ENCODE data around the gene TBC1D5.
"Not testable (repeated sequence)": the region's sequence is repeated elsewhere in the genome, so short reads cannot be mapped to it uniquely, and the experiment has no call there.

TBC1D5 gene

GRCh38 chr3:17532446-17532845 is 210.0 kb downstream of the TBC1D5 start:
- not testable (repeated sequence) for DNase-seq

DNA sequence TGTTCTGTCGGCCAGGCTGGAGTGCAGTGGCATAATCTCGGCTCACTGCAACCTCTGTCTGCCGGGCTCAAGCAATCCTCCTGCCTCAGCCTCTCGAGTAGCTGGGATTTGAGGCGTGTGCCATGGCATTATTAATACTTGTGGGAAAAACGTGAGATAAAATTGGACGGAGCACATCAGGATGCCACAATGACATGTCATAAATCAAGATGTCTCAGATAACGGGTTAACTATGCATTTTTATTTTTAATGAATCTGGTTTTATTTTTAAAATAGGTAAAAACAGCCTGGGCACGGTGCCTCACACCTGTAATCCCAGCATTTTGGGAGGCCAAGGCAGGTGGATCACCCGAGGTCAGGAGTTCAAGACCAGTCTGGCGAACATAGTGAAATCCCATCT is 212.8 kb downstream of the TBC1D5 start:
- DNase-seq = no peak

DNA sequence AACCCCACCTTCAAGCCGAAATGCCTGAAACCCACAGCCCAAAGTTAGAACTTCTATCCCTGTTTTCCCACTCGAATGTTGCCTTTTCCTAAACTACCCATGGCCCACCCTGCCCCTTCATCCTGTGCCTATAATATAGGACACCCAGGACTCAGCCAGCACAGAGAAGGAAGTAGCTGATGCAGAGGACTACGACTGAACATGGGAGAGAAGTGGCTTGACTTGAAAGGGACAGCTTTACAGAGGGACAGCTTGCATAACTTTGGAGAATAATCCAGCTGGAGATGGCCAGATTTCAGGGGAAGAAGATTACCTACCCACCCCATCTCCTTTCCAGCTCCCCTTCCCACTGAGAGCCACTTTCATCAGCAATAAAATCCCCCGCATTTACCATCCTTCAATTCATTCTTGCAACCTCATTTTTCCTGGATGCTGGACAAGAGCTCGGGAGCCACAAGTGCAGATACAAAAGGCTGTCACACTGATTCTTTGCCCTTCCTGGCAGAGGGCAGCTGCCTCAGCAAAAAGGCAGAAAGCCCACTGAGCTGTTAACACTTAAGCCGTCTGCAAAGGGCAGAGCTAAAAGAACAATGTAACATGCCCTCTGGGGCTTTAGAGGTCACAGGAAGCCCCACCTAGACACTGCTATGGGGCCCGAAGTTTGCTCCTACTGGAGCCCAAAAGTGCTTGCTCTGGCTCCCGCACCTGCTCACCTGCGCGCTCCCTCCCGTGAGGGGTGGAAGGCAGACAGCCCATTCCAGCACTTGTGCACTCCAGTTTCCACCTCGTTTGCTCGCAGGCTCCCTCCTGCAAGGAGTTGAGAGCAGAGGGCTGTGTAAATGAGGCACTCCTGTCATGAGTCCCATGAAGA is 224.0 kb downstream of the TBC1D5 start:
- DNase-seq = no peak

- no peak for DNase-seq
Observed at GRCh38 chr3:17515445-17516234, 226.8 kb downstream of the TBC1D5 start.

GRCh38 chr3:17514597-17514996 is 227.8 kb downstream of the TBC1D5 start:
- DNase-seq = no peak

GRCh38 chr3:17510265-17510664 is 232.2 kb downstream of the TBC1D5 start:
- DNase-seq = no peak

GRCh38 chr3:17508180-17508752 is 234.2 kb downstream of the TBC1D5 start:
- DNase-seq = no peak

- no peak for DNase-seq
Observed at GRCh38 chr3:17507480-17507879, 235.0 kb downstream of the TBC1D5 start.

DNA sequence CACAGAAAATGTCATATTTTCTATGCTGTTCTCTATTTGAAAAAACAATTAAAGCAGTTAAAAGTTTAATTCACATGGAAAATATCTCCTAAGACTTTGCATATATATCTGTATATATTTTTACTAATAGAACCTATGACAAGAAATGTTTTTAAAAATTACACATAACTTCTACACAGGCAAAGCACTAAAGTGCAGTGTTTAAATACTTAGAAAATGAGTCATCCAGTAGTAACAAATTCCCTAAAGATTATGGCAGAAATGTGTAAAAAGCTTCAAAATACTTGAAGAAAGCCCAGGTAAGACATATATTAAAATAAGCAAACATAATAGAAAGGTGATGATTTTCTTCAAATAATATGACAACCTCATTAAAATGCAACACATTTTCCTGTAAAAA is 236.6 kb downstream of the TBC1D5 start:
- no peak for DNase-seq

GRCh38 chr3:17501745-17502144 is 240.7 kb downstream of the TBC1D5 start:
- DNase-seq = no peak

DNA sequence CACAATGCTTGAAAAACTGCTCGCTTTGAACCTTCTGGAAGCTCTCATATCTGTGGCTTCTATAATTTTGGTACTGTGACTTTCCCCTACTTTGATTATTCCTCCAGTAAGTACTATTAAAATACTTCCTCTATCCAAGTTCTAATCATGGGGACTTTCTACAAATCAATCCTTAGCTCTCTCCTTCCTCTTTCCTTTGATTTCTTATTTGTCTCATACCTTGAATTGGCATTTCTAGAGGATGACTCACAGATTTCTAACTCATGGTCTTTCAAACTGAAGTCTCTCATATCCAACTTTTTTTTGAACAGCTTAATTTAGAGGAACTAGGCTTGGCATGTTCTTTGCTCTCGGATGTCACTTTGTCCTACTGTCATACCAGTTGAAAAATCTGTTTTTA is 241.8 kb downstream of the TBC1D5 start:
- no peak for DNase-seq

- DNase-seq = no peak
Observed at GRCh38 chr3:17494117-17494809, 248.2 kb downstream of the TBC1D5 start.

DNA sequence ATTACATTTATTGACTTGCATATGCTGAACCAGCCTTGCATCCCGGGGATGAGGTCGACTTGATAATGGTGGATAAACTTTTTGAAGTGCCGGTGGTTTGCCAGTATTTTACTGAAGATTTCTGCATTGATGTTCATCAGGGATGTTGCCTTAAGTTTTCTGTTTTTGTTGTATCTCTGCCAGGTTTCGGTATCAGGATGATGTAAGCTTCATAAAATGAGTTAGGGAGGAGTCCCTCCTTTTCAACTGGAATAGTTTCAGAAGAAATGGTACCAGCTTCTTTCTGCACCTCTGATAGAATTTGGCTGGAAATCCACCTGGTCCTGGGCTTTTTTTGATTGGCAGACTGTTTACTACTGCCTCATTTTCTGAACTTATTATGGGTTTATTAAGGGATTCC is 250.8 kb downstream of the TBC1D5 start:
- no peak for DNase-seq

DNA sequence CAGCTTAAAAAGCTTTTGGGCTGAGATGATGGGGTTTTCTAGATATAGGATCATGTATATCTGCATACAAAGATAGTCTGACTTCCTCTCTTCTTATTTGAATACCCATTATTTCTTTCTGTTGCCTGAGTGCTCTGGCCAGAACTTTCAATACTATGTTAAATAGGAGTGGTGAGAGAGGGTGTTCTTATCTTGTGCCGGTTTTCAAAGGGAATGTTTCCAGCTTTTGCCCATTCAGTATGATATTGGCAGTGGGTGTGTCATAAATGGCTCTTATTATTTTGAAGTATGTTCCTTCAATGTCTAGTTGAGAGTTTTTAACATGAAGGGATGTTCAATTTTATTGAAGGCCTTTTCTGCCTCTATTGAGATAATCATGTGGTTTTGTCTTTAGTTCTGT is 251.2 kb downstream of the TBC1D5 start:
- DNase-seq = not testable (repeated sequence)

DNA sequence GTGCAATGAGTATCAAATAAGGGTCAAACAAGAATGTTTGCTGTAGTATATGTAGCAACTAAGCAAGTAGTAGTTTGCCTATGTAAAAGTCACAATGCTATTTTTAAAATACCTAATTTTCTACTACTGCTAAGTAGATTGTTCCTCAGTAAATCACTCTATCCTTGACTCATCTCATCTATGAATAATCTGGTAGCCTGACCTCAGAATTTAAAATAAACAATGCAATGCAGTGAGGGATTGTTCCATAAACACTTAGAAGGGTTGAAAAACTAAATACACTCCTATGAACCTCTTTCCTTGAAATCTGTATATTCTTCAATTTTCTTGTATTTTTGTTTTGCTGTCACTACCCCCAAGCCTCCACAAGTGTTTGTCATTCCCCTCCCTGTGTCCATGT is 253.3 kb downstream of the TBC1D5 start:
- no peak for DNase-seq

DNA sequence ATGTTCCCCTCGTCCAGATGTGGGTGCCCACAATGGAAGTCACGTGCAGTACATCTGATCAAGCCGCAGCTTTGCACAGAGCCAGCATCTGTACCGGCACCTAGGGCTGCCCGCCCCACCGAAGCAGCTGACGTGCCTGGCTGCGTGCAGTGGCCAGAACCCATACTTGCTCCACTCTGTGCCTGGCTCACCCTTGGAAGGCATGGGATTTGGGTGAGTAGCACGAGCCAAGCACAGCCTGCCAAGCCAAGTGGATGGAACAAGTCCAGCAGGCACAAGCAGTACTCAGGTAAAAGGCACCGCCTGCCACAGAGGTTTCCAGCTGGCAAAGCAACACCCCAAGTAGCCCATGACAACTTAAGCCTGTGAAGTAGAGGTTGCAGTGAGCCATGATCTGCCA is 261.3 kb downstream of the TBC1D5 start:
- no peak for DNase-seq

- no peak for DNase-seq
Observed at GRCh38 chr3:17479681-17480405, 262.6 kb downstream of the TBC1D5 start.

DNA sequence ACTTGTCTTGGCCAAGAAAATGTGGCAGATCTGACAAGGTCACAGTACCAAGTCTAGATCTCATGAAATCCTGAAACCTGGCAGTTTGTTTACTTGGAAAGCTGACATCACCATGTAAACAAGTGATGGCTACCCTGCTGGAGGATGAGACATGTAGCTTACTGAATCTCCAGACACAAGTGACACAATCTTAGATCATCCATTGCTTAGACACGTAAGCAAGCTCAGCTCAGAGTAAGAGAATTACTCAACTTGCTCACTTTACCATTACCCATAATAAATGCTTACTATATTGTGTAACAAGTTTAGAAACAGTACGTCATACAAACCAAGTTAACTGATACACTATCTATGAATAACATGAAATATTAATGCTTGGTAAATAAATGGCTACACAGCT is 263.8 kb downstream of the TBC1D5 start:
- no peak for DNase-seq

DNA sequence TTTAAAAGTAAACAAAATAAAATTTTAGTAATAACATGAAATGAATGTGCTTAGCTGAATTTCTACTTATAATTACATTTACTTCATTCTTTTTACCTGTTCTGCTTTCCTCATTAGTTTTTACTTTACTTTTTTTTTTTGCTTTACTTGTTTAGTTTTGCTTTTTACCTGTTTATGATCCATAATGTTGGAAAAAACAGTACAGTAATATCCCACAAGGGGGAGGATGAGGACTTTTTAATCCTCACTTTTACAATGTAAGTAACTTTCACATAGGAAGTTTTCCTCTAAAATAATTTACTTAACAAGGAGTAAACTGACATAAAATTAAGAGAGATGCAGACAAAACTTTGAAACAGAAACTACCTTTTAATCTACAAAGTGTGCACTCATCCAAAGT is 268.7 kb downstream of the TBC1D5 start:
- no peak for DNase-seq

GRCh38 chr3:17469954-17470353 is 272.5 kb downstream of the TBC1D5 start:
- DNase-seq = no peak

DNA sequence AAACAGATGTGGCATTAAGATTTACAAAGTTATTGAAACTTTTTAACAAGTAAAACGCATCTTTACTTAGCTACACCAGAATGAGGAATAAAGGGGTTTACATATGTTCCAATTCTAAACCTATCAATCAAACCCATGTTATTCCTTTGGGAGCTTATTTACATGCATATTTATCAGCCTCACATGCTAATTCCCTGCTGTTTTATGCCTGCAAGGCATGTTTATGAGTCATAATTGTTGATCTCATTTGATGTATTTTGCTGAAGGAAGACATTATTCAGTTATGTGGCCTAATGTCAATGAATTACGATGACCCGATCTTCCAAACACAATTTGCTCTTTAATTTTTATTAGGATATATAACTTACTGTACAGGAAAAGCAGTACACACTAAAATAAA is 272.9 kb downstream of the TBC1D5 start:
- no peak for DNase-seq

GRCh38 chr3:17466028-17466427 is 276.4 kb downstream of the TBC1D5 start:
- DNase-seq = no peak
